K562 (cell line): ENCODE results near the gene KRT28. TPM values are rescaled to one million over a fixed set of nuclear protein-coding genes. Genes with fewer than 3 reads are reported as not detected.

Experiments
- ATAC-seq: fragments of 200-7000 bp; cut with Tn5 transposase; 3 replicates; pipeline ENCODE4 v1.9.1; 2020; ENCODE audit warnings: moderate library complexity
- BruUV-seq: library from RNA; stranded (reverse); fragments of 400-500 nt; replicated peaks from 2 replicates; lab custom pipeline; 2021; lab: Mats Ljungman, UMichigan
- CTCF ChIA-PET: fragments of 300-600 bp; formaldehyde crosslinking; extraction: SDS; loops from one replicate; lab custom pipeline; 2021; ENCODE audit warnings: low intra/inter-chr PET ratio; lab: Yijun Ruan, JAX
- POLR2A ChIA-PET: fragments of 300-600, 350-650 bp; sonication (Branson Sonifier 250); formaldehyde crosslinking; extraction: SDS; loops from one replicate; lab custom pipeline; 2021; ENCODE audit warnings: antibody characterized with exemption, inconsistent platforms; lab: Yijun Ruan, JAX
- DNase-seq, 4 experiments: peaks; one replicate each; pipeline versions ENCODE4 v3.0.0 to v3.0.0-alpha.2; 2011 to 2018; ENCODE audit warnings: low spot score in 3 of 4, mixed read lengths in 3 of 4; ENCODE audit errors: extremely low read depth in 1 of 4
- FAIRE-seq: peaks from 2 replicates; lab custom pipeline; 2011; peaks lifted over from hg19 to GRCh38; lab: Jason Lieb, UNC
- H2AFZ ChIP-seq: 2 replicates; pipeline ENCODE4 v1.6.0; 2011; ENCODE audit warnings: low read depth, low read length, control low read depth, inconsistent platforms
- H3K27ac ChIP-seq: fragments of 200-600 bp; 3 replicates; pipeline ENCODE4 v1.8.0; 2011; ENCODE audit warnings: low read depth, mild to moderate bottlenecking, control low read depth, inconsistent platforms, low read length, moderate library complexity, mixed read lengths; ENCODE audit errors: extremely low read depth
- H3K27me3 ChIP-seq, 2 experiments: fragments of 300-600 bp in 1 of 2; 2 replicates in 1 of 2; 3 replicates in 1 of 2; pipeline versions ENCODE4 v1.6.0 to v1.8.0; 2011; ENCODE audit warnings: inconsistent platforms in 2 of 2, low read length in 2 of 2, mild to moderate bottlenecking in 1 of 2, mixed read lengths in 1 of 2, moderate library complexity in 1 of 2; ENCODE audit not compliant: control insufficient read depth in 2 of 2, insufficient read depth in 2 of 2
- H3K36me3 ChIP-seq: fragments of 300-600 bp; 3 replicates; pipeline ENCODE4 v1.8.0; 2011; ENCODE audit warnings: mild to moderate bottlenecking, low read length, inconsistent platforms; ENCODE audit not compliant: control insufficient read depth, insufficient read depth
- H3K4me1 ChIP-seq, 2 experiments: fragments of 200-600 bp in 1 of 2; replicated peaks in 1 of 2; 2 replicates in 1 of 2; 3 replicates in 1 of 2; pipeline versions ENCODE4 v1.5.1 to v1.8.0; 2011; ENCODE audit warnings: inconsistent platforms in 2 of 2, low read length in 2 of 2, mild to moderate bottlenecking in 1 of 2, mixed read lengths in 1 of 2, moderate library complexity in 1 of 2; ENCODE audit not compliant: control insufficient read depth in 2 of 2, insufficient read depth in 2 of 2
- H3K4me2 ChIP-seq: 2 replicates; pipeline ENCODE4 v1.6.1; 2011; ENCODE audit warnings: low read length, control low read depth, inconsistent platforms, mixed read lengths; ENCODE audit not compliant: insufficient read depth
- H3K4me3 ChIP-seq: fragments of 200-600 bp; sonication (generic), shearing (Covaris generic); 2 replicates; pipeline ENCODE4 v1.5.1; 2016; ENCODE audit warnings: control low read depth, inconsistent platforms
- H3K79me2 ChIP-seq: fragments of 200-600 bp; 3 replicates; pipeline ENCODE4 v1.8.0; 2011; ENCODE audit warnings: low read length, inconsistent platforms; ENCODE audit not compliant: control insufficient read depth, insufficient read depth
- H3K9ac ChIP-seq, 2 experiments: 2 replicates each; pipeline versions ENCODE4 v1.6.0 to v1.6.1; 2011; ENCODE audit warnings: low read depth in 2 of 2, low read length in 2 of 2, control low read depth in 1 of 2, inconsistent platforms in 1 of 2, mild to moderate bottlenecking in 1 of 2, mixed read lengths in 1 of 2; ENCODE audit not compliant: insufficient read depth in 1 of 2
- H3K9me1 ChIP-seq: one replicate; pipeline ENCODE4 v1.6.0; 2011; ENCODE audit warnings: inconsistent platforms, mild to moderate bottlenecking, low read length, moderate library complexity; ENCODE audit not compliant: control insufficient read depth, insufficient read depth
- H3K9me3 ChIP-seq: replicated peaks from 2 replicates; pipeline ENCODE4 v1.5.1; 2011; ENCODE audit warnings: low read depth, low read length, inconsistent platforms; ENCODE audit not compliant: control insufficient read depth, insufficient read depth
- H4K20me1 ChIP-seq: replicated peaks from 2 replicates; pipeline ENCODE4 v1.6.1; 2011; ENCODE audit warnings: low read length, inconsistent platforms, mixed read lengths; ENCODE audit not compliant: control insufficient read depth, insufficient read depth
- ADNP ChIP-seq: fragments of 200-800 bp; sonication (Bioruptor generic); IDR thresholded peaks from 2 replicates; pipeline ENCODE4 v1.6.1; 2016; ENCODE audit warnings: missing genetic modification characterization, missing compliant biosample characterization
- JUN ChIP-seq, 2 experiments: sonication (generic) in 1 of 2; formaldehyde crosslinking in 1 of 2; IDR thresholded peaks; 2 replicates each; pipeline versions ENCODE4 v1.6.1 to v1.8.0; 2012 to 2022; ENCODE audit warnings: borderline replicate concordance in 2 of 2, mild to moderate bottlenecking in 2 of 2, improper control_type of control experiment in 1 of 2, low read depth in 1 of 2, low read length in 1 of 2, missing genetic modification reagents in 1 of 2
- KAT8 ChIP-seq: fragments of 450-650 bp; IDR thresholded peaks from 2 replicates; pipeline ENCODE4 v1.6.1; 2016; ENCODE audit warnings: low read depth, mild to moderate bottlenecking
- NR3C1 ChIP-seq: sonication (generic); formaldehyde crosslinking; IDR thresholded peaks from 2 replicates; pipeline ENCODE4 v1.8.1; 2022; ENCODE audit warnings: missing genetic modification reagents
- PHF20 ChIP-seq: fragments of 450-650 bp; IDR thresholded peaks from 2 replicates; pipeline ENCODE4 v1.6.1; 2018; ENCODE audit not compliant: partially characterized antibody
- RBM25 ChIP-seq: fragments of 200-400 bp; formaldehyde crosslinking; IDR thresholded peaks from 2 replicates; pipeline ENCODE4 v1.6.1; 2018; ENCODE audit warnings: low read length, low read depth, moderate library complexity; ENCODE audit not compliant: severe bottlenecking
- ZNF184 ChIP-seq: sonication (generic); formaldehyde crosslinking; IDR thresholded peaks from 2 replicates; pipeline ENCODE4 v1.5.0; 2020; ENCODE audit warnings: missing genetic modification reagents
- ZNF695 ChIP-seq: fragments of 450-650 bp; formaldehyde crosslinking; IDR thresholded peaks from 2 replicates; pipeline ENCODE4 v1.4.0; 2020; ENCODE audit warnings: mild to moderate bottlenecking, moderate library complexity
- ZZZ3 ChIP-seq: fragments of 450-650 bp; IDR thresholded peaks from 2 replicates; pipeline ENCODE4 v1.6.1; 2016; ENCODE audit warnings: antibody characterized with exemption, mild to moderate bottlenecking, moderate library complexity
- WGBS: fragments of 100-300 bp; shearing (Covaris generic); methylation state at CpG from one replicate; pipeline ENCODE4 v1.1.6; 2016; ENCODE audit warnings: low coverage, mixed read lengths; ENCODE audit not compliant: insufficient coverage; ENCODE audit errors: missing lambda C conversion rate; 5-methylcytosine and 5-hydroxymethylcytosine counted together
- in situ Hi-C: fragments of 300-500 bp; cut with MboI; formaldehyde crosslinking; loops from 4 replicates; pipeline ENCODE4 v1.15.0; 2018; ENCODE audit warnings: inconsistent platforms, mixed read lengths
- intact Hi-C: fragments of 100-400 bp; cut with micrococcal nuclease; formaldehyde crosslinking; loops from 2 replicates; pipeline ENCODE4 v1.14.2; 2022
- polyA plus RNA-seq, 8 experiments: library from polyadenylated mRNA; depleted of rRNA in 4 of 8; stranded (reverse) in 5 of 8; unstranded in 3 of 8; fragments of >200 nt; fragmentation: Nextera tagmentation in 2 of 8; fragmentation: Illumina TruSeq in 1 of 8; extraction: Ambion mirVana in 2 of 8; extraction: Trizol in 1 of 8; gene quantifications; 2 replicates each; pipeline versions ENCODE4 v1.2.1 to v1.2.3, GENCODE V29; 2011 to 2014; ENCODE audit warnings: inconsistent platforms in 1 of 8, missing spikeins in 1 of 8
- total RNA-seq, 7 experiments: library from RNA; depleted of rRNA in 6 of 7; stranded (reverse); fragments of >200 nt in 6 of 7; fragmentation: Illumina TruSeq in 2 of 7; extraction: Trizol in 2 of 7; gene quantifications; 2 replicates each; pipeline versions ENCODE4 v1.2.1 to v1.2.3, GENCODE V29; 2011 to 2021; ENCODE audit warnings: low replicate concordance in 1 of 7
- TF ChIP-seq, protein P1 (sequence below): fragments of 250-450 bp; sonication (Bioruptor Pico); IDR thresholded peaks from 2 replicates; pipeline ENCODE4 v1.8.0; 2022; ENCODE audit warnings: moderate library complexity, mild to moderate bottlenecking, inconsistent platforms
- TF ChIP-seq, protein P2 (sequence below): fragments of 250-450 bp; sonication (Bioruptor Pico); IDR thresholded peaks from 2 replicates; pipeline ENCODE4 v1.8.0; 2022; ENCODE audit warnings: moderate library complexity, mild to moderate bottlenecking, inconsistent platforms
- TF ChIP-seq, protein P3 (sequence below): fragments of 250-450 bp; sonication (Bioruptor Pico); IDR thresholded peaks from 2 replicates; pipeline ENCODE4 v1.5.0; 2020; ENCODE audit warnings: mild to moderate bottlenecking
- TF ChIP-seq, protein P4 (sequence below): fragments of 250-450 bp; sonication (Bioruptor Pico); IDR thresholded peaks from 2 replicates; pipeline ENCODE4 v1.5.0; 2021

KRT28 gene
- total and polyA plus RNA-seq, 9 of the 15 experiments (the other 6 are each of a cell fraction or from before 2014, with no cell fraction given): not detected

DNA sequence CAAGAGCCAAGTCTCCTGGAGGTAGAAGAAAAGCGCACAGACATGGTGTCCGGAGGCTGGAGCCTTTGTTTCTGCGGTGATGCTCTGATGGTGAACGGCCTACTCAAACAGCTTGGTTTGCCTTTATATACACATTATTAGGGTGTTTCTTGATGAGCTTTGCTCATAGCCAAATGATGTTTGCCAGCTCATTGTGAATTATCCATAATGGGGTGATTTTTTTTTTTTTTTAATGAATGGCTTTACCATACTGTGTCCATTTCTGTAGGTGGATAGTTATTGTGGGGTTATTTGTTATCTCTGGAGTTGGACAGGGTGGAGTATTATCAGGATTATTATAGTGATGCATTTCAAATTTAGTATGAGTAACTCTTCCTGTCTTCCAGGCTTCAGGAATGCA, 17.3 kb downstream of the KRT28 start, which contains the start of gene KRT27:
KRT27 (minus strand) TSS at position 101 of the 400 bp plus-strand sequence; CDS start at position 44, 57 bp downstream.
- intact Hi-C loops: no loop called here

More for the DNA sequence above, 17.3 kb downstream of the KRT28 start, which contains the start of gene KRT27:
- in situ Hi-C loops: no loop called here
- BruUV-seq: no TSS peak
- FAIRE-seq (no peak), DNase-seq (no peak), ATAC-seq (no peak)
- ChIA-PET POLR2A (no interaction called here), CTCF (no interaction called here)
- no peak for TF ChIP-seq ADNP (tag)
- TF ChIP-seq NR3C1: no peak
- TF ChIP-seq, protein P1, sequence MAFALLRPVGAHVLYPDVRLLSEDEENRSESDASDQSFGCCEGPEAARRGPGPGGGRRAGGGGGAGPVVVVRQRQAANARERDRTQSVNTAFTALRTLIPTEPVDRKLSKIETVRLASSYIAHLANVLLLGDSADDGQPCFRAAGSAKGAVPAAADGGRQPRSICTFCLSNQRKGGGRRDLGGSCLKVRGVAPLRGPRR (CRISPR knock-in tag): no peak
- no peak for TF ChIP-seq ZNF184 (CRISPR knock-in tag)
- TF ChIP-seq KAT8: no peak
- TF ChIP-seq, protein P2, sequence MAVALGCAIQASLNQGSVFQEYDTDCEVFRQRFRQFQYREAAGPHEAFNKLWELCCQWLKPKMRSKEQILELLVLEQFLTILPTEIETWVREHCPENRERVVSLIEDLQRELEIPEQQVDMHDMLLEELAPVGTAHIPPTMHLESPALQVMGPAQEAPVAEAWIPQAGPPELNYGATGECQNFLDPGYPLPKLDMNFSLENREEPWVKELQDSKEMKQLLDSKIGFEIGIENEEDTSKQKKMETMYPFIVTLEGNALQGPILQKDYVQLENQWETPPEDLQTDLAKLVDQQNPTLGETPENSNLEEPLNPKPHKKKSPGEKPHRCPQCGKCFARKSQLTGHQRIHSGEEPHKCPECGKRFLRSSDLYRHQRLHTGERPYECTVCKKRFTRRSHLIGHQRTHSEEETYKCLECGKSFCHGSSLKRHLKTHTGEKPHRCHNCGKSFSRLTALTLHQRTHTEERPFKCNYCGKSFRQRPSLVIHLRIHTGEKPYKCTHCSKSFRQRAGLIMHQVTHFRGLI (CRISPR knock-in tag): no peak
- TF ChIP-seq, protein P3, sequence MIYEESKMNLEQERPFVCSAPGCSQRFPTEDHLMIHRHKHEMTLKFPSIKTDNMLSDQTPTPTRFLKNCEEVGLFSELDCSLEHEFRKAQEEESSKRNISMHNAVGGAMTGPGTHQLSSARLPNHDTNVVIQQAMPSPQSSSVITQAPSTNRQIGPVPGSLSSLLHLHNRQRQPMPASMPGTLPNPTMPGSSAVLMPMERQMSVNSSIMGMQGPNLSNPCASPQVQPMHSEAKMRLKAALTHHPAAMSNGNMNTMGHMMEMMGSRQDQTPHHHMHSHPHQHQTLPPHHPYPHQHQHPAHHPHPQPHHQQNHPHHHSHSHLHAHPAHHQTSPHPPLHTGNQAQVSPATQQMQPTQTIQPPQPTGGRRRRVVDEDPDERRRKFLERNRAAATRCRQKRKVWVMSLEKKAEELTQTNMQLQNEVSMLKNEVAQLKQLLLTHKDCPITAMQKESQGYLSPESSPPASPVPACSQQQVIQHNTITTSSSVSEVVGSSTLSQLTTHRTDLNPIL (CRISPR knock-in tag): no peak
- TF ChIP-seq ZZZ3: no peak
- TF ChIP-seq PHF20: no peak
- no peak for TF ChIP-seq ZNF695 (CRISPR knock-in tag)
- TF ChIP-seq JUN (IDR thresholded peaks at IDR 0.05; ENCODE audit: borderline replicate concordance, low read depth, low read length): no peak
- TF ChIP-seq JUN (CRISPR knock-in tag; IDR thresholded peaks at IDR 0.05; ENCODE audit: borderline replicate concordance): no peak
- TF ChIP-seq RBM25: no peak
- TF ChIP-seq, protein P4, sequence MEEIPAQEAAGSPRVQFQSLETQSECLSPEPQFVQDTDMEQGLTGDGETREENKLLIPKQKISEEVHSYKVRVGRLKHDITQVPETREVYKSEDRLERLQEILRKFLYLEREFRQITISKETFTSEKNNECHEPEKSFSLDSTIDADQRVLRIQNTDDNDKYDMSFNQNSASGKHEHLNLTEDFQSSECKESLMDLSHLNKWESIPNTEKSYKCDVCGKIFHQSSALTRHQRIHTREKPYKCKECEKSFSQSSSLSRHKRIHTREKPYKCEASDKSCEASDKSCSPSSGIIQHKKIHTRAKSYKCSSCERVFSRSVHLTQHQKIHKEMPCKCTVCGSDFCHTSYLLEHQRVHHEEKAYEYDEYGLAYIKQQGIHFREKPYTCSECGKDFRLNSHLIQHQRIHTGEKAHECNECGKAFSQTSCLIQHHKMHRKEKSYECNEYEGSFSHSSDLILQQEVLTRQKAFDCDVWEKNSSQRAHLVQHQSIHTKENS: no peak
- H3K4me1 ChIP-seq: peaks cover 3 to 8% of the 10 kb centered on the region in 2 experiments; a peak in 1 of 5 replicates
- no peaks in the 10 kb centered on the region for H3K9me3 ChIP-seq
- no peaks in the 10 kb centered on the region for H3K9me1 ChIP-seq
- H4K20me1 ChIP-seq: no peaks in the 10 kb centered on the region
- no peak within 1 kb of the TSS for H3K9ac ChIP-seq
- peak within 1 kb of the TSS; percentile 47; the same call in 1 of the 2 replicates for H2AFZ ChIP-seq
- no peak within 1 kb of the TSS for H3K4me3 ChIP-seq
- H3K36me3 ChIP-seq: no peaks in the 10 kb centered on the region
- peaks cover 0 to 6% of the 10 kb centered on the region in 2 experiments; a peak in 2 of 5 replicates for H3K27me3 ChIP-seq
- no peak within 1 kb of the TSS for H3K27ac ChIP-seq
- no peak within 1 kb of the TSS for H3K4me2 ChIP-seq
- no peaks in the 10 kb centered on the region for H3K79me2 ChIP-seq
- WGBS: 47% methylated on average over 4 of the region's 4 CpGs
